ENCODE results near the gene FAM89B. TPM values are rescaled to one million over a fixed set of nuclear protein-coding genes. Genes with fewer than 3 reads are reported as not detected.

Gene FAM89B
- total and polyA plus RNA-seq, 2 of the 8 experiments (the other 6 are each of a cell fraction or from before 2014, with no cell fraction given) = 15.8 to 32.4 TPM

- Histone ChIP-seq H3K4me3 (ENCODE audit: extremely low read depth in 1 of 4, insufficient read depth in 2 of 4, low read depth in 3 of 4, low read length in 4 of 4) (peak overlapping the region in 1 of 4 experiments; percentile 7; a peak in 3 of 8 replicates), H3K23me2 (ENCODE audit: low read depth, low read length) (peaks cover 4% of the 10 kb centered on the region; the same call in 1 of the 2 replicates), H3K18ac (ENCODE audit: extremely low read depth, low read length) (peak overlapping the region; percentile 79), H4K91ac (replicated peaks; ENCODE audit: insufficient read length, low read length) (peak overlapping the region; percentile 87), H2AK5ac (ENCODE audit: low read depth, low read length) (peak overlapping the region; percentile 47), H2BK20ac (ENCODE audit: low read length) (0 out of 2 replicates have a peak overlapping the region, but pooled peaks have one; percentile 72), H3K9ac (replicated peaks in 1 of 4; ENCODE audit: extremely low read depth in 1 of 4, low read depth in 3 of 4, low read length in 3 of 4) (peak overlapping the region in 1 of 4 experiments; percentile 39; a peak in 1 of 7 replicates), H3K36me3 (ENCODE audit: control insufficient read depth in 2 of 4, insufficient read depth in 4 of 4, low read length in 3 of 4) (no peaks in the 10 kb centered on the region), H2BK5ac (ENCODE audit: low read depth, low read length) (peak overlapping the region; percentile 52; the same call in 1 of the 2 replicates), H2BK12ac (ENCODE audit: low read depth, low read length) (peak overlapping the region; percentile 68; the same call in 1 of the 2 replicates), H3K56ac (replicated peaks; ENCODE audit: insufficient read length, low read depth, low read length) (peak overlapping the region; percentile 79), H3K27ac (ENCODE audit: low read depth, low read length) (no peak overlapping the region), H2BK15ac (ENCODE audit: low read length) (peak overlapping the region; percentile 81), H2AFZ (ENCODE audit: low read length) (peak overlapping the region; percentile 58), H3K79me2 (ENCODE audit: control insufficient read depth in 1 of 2, insufficient read depth in 2 of 2, low read length in 2 of 2) (no peaks in the 10 kb centered on the region), H4K5ac (ENCODE audit: insufficient read length, low read depth, low read length) (peak overlapping the region; percentile 47), H3K27me3 (replicated peaks in 1 of 4; ENCODE audit: control insufficient read depth in 3 of 4, extremely low read depth in 1 of 4, insufficient read depth in 3 of 4, low read length in 3 of 4) (peaks cover 0 to 17% (median 14%) of the 10 kb centered on the region in 4 experiments; a peak in 5 of 7 replicates), H4K20me1 (replicated peaks in 1 of 2; ENCODE audit: control insufficient read depth in 1 of 2, insufficient read depth in 2 of 2, low read length in 2 of 2) (no peaks in the 10 kb centered on the region), H3K4me1 (replicated peaks in 1 of 4; ENCODE audit: control insufficient read depth in 3 of 4, insufficient read depth in 4 of 4, low read length in 3 of 4) (peaks cover 0 to 31% (median 23%) of the 10 kb centered on the region in 4 experiments; a peak in 6 of 7 replicates), H3K14ac (ENCODE audit: insufficient read length) (no peak overlapping the region), H3K23ac (ENCODE audit: insufficient read length) (no peak overlapping the region), H4K8ac (ENCODE audit: extremely low read depth, insufficient read depth, low read length) (no peak overlapping the region; the same call in 1 of the 2 replicates), H3K4ac (replicated peaks; ENCODE audit: insufficient read length, low read depth, low read length) (peak overlapping the region; percentile 19), H3K4me2 (ENCODE audit: insufficient read depth in 1 of 2, low read depth in 2 of 2, low read length in 2 of 2) (peak overlapping the region; percentile 53 to 83), H3K79me1 (ENCODE audit: low read depth, low read length) (no peaks in the 10 kb centered on the region), H3K9me3 (ENCODE audit: insufficient read depth in 2 of 2, low read depth in 1 of 2, low read length in 1 of 2) (no peaks in the 10 kb centered on the region), H2BK120ac (replicated peaks; ENCODE audit: low read depth, low read length) (peak overlapping the region; percentile 47)
- CTCF ChIA-PET (ENCODE audit: partially characterized antibody) = interaction anchor here (0.5 to 16.3 kb wide), 13 partner anchors 8 to 449 kb away, joined by 3 to 284 read pairs (median 3); partner anchors contain the start of genes FAM89B and ZNRD2
- 29% methylated on average over 15 of the region's 15 CpGs; no CpG with 5 or more reads in 1 of the 2 experiments for WGBS, 2 experiments (ENCODE audit: extremely low coverage in 1 of 2, insufficient coverage in 1 of 2, insufficient read length in 1 of 2, insufficient replicate concordance in 2 of 2, low coverage in 1 of 2, low lambda C conversion rate in 2 of 2, missing lambda C conversion rate in 1 of 2)
- DNase-seq (ENCODE audit: low read depth in 1 of 2, low spot score in 2 of 2) = peak in 1 of 2 experiments; percentile 83
- POLR2A ChIA-PET (ENCODE audit: partially characterized antibody) = interaction anchor here (0.6 to 4.2 kb wide), 16 partner anchors 9 to 142 kb away, joined by 3 to 29 read pairs (median 5); partner anchors contain the start of genes FAM89B, MALAT1, PCNX3 and ZNRD2
- no peak for FAIRE-seq
- no peak for TF ChIP-seq BCL11A (IDR thresholded peaks at IDR 0.05; ENCODE audit: low read depth in 2 of 2, low read length in 2 of 2)
- TF ChIP-seq SP2 (IDR thresholded peaks at IDR 0.05; ENCODE audit: low read length) = no peak
- no peak for TF ChIP-seq ATF3 (IDR thresholded peaks at IDR 0.05; ENCODE audit: insufficient read depth, low read depth, low read length)
- no peak for TF ChIP-seq NANOG (IDR thresholded peaks at IDR 0.05; ENCODE audit: insufficient read depth, low read depth, low read length, poor library complexity, severe bottlenecking)
- no peak for TF ChIP-seq TAF1 (IDR thresholded peaks at IDR 0.05; ENCODE audit: low read depth, low read length)
- TF ChIP-seq JUND (IDR thresholded peaks at IDR 0.05; ENCODE audit: low read length) = no peak
- no peak for TF ChIP-seq POLR2AphosphoS5 (IDR thresholded peaks at IDR 0.05; ENCODE audit: low read depth, low read length)
- TF ChIP-seq ASH2L (IDR thresholded peaks at IDR 0.05; ENCODE audit: low read length) = peak; percentile 57
- 0 out of 3 replicates have a peak, but pooled peaks of 1 of the 2 experiments have one; percentile 29 for TF ChIP-seq POLR2A (IDR thresholded peaks at IDR 0.05; ENCODE audit: control extremely low read depth in 1 of 2, low read depth in 2 of 2, low read length in 2 of 2)
- TF ChIP-seq TBP (IDR thresholded peaks at IDR 0.05; ENCODE audit: low read depth, low read length) = no peak
- no peak for TF ChIP-seq KDM5A (IDR thresholded peaks at IDR 0.05; ENCODE audit: low read length)
These were observed 11.6 kb upstream of the FAM89B start for GRCh38 chr11:65560555-65561418.

Data from H1 (cell line).